Tibial nerve (tissue), 4 donors: ENCODE results near the gene POTEJ. TPM values are rescaled to one million over a fixed set of nuclear protein-coding genes. Genes with fewer than 3 reads are reported as not detected.

Experiments used
- small RNA-seq: library from RNA; depleted of rRNA; stranded (forward); fragments of <200 nt; gene quantifications from one replicate; pipeline ENCODE3, GENCODE V24; 2016
- total RNA-seq, 4 donors: library from RNA; depleted of rRNA; stranded (reverse); fragments of >200 nt; gene quantifications; one replicate each; pipeline ENCODE4 v1.1.0, GENCODE V29; 2016

Gene POTEJ
- total RNA-seq, 4 donors from 2014 or later = not detected

Small RNA genes lying within 50 kb of the gene (small RNA-seq; reads per million reads assigned to genes)
- gene RF00017 (not detected), gene RNU6-848P (not detected)

Other genes starting within 250 kb of the POTEJ start
- gene POTEI, start 102.1 kb upstream of the POTEJ start, total RNA-seq = not detected
- not detected for gene CFC1B, start 90.2 kb upstream of the POTEJ start, total RNA-seq
- gene CFC1, start 11.9 kb upstream of the POTEJ start, total RNA-seq = not detected
- gene GPR148, start 117.6 kb downstream of the POTEJ start, total RNA-seq = not detected
- gene AMER3, start 144.1 kb downstream of the POTEJ start, total RNA-seq = not detected
- 10 to 100 TPM; 16.3 to 50.7 (median 23.3) TPM for gene ARHGEF4, start 225.5 kb downstream of the POTEJ start, total RNA-seq